SK-N-SH (cell line): ENCODE measurements around the gene CCDC47. TPM values are rescaled to one million over a fixed set of nuclear protein-coding genes. Genes with fewer than 3 reads are reported as not detected.

Source experiments
- polyA plus RNA-seq, 3 experiments: library from polyadenylated mRNA; depleted of rRNA; stranded (reverse); fragments of >200 nt; gene quantifications; 2 replicates each; pipeline ENCODE4 v1.2.3, GENCODE V29; 2012

Gene CCDC47
- polyA plus RNA-seq, 1 of the 3 experiments (the other 2 are of a cell fraction): 76.6 TPM

Other genes with a start within 250 kb of the CCDC47 start
- gene DCAF7, start 223.1 kb downstream of the CCDC47 start, polyA plus RNA-seq (2012; rRNA removed): 54.6 and 63.5 TPM in 2 replicates
- 32.7 and 37.9 TPM in 2 replicates for gene TACO1, start 172.7 kb downstream of the CCDC47 start, polyA plus RNA-seq (2012; rRNA removed)
- 25.3 and 26.5 TPM in 2 replicates for gene MAP3K3, start 151.2 kb downstream of the CCDC47 start, polyA plus RNA-seq (2012; rRNA removed)
- gene LIMD2, start 73.5 kb downstream of the CCDC47 start, polyA plus RNA-seq (2012; rRNA removed): 75.1 and 78.0 TPM in 2 replicates
- 37.3 and 45.0 TPM in 2 replicates for gene STRADA, start 31.8 kb downstream of the CCDC47 start, polyA plus RNA-seq (2012; rRNA removed)
- gene DDX42, start 573 bp upstream of the CCDC47 start, polyA plus RNA-seq (2012; rRNA removed): 115 and 143 TPM in 2 replicates
- 424 and 468 TPM in 2 replicates for gene PSMC5, start 53.8 kb upstream of the CCDC47 start, polyA plus RNA-seq (2012; rRNA removed)
- 148 and 180 TPM in 2 replicates for gene FTSJ3, start 54.1 kb upstream of the CCDC47 start, polyA plus RNA-seq (2012; rRNA removed)
- 89.1 and 106 TPM in 2 replicates for gene SMARCD2, start 69.1 kb upstream of the CCDC47 start, polyA plus RNA-seq (2012; rRNA removed)
- gene CSH2, start 100.1 kb upstream of the CCDC47 start, polyA plus RNA-seq (2012; rRNA removed): not detected in 2 replicates
- not detected in 2 replicates for gene GH2, start 108.3 kb upstream of the CCDC47 start, polyA plus RNA-seq (2012; rRNA removed)
- gene CSH1, start 123.0 kb upstream of the CCDC47 start, polyA plus RNA-seq (2012; rRNA removed): not detected in 2 replicates
- gene CSHL1, start 137.7 kb upstream of the CCDC47 start, polyA plus RNA-seq (2012; rRNA removed): not detected in 2 replicates
- gene GH1, start 145.2 kb upstream of the CCDC47 start, polyA plus RNA-seq (2012; rRNA removed): not detected in 2 replicates
- 0.06 and 0.10 TPM in 2 replicates for gene CD79B, start 158.7 kb upstream of the CCDC47 start, polyA plus RNA-seq (2012; rRNA removed)
- not detected in 2 replicates for gene SCN4A, start 199.3 kb upstream of the CCDC47 start, polyA plus RNA-seq (2012; rRNA removed)
- gene PRR29, start 224.8 kb upstream of the CCDC47 start, polyA plus RNA-seq (2012; rRNA removed): 2.5 and 2.7 TPM in 2 replicates
- gene ICAM2, start 247.0 kb upstream of the CCDC47 start, polyA plus RNA-seq (2012; rRNA removed): 0.08 TPM in 1 of 2 replicates, not detected in the other